IPS-15b (cell line): ENCODE measurements around the gene TMEM175.
A peak's percentile ranks its signal among the peaks of the same experiment; 100 is the strongest.

Source experiments
- H3K27me3 ChIP-seq: one replicate; pipeline ENCODE4 v1.6.1; 2013; ENCODE audit warnings: low read length; ENCODE audit not compliant: control insufficient read depth, insufficient read depth
- H3K36me3 ChIP-seq: one replicate; pipeline ENCODE4 v1.6.1; 2013; ENCODE audit warnings: low read length; ENCODE audit not compliant: control insufficient read depth, insufficient read depth
- H3K4me1 ChIP-seq: one replicate; pipeline ENCODE4 v1.6.1; 2013; ENCODE audit warnings: mild to moderate bottlenecking, low read length; ENCODE audit not compliant: control insufficient read depth, insufficient read depth
- H3K4me3 ChIP-seq: one replicate; pipeline ENCODE4 v1.5.1; 2013; ENCODE audit warnings: low read depth, low read length
- H3K9ac ChIP-seq: one replicate; pipeline ENCODE4 v1.6.1; 2013; ENCODE audit warnings: low read depth, mild to moderate bottlenecking, low read length
- H3K9me3 ChIP-seq: one replicate; pipeline ENCODE4 v1.6.1; 2013; ENCODE audit warnings: mild to moderate bottlenecking, low read length; ENCODE audit not compliant: control insufficient read depth, insufficient read depth

The TMEM175 gene

DNA sequence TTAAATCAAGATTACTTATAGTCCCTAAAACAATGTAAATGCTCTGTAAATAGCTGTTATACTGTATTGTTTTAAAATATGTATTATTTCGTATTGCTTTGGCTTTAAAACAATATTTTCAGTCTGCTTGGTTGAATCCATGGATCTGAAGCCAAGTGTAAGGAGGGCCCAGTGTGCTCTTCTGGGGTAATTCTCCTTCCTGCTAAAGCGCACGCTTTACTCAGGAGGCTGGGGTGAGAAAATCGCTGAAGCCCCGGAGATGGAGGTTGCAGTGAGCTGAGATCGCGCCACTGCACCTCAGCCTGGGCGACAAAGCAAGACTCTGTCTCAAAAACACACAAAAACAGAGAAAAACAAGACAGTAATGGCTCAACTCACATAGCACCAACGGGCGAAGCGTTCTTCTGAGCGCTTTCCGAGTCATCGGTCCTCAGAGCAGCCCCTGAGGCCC lies 54.2 kb downstream of the TMEM175 start:
- Histone ChIP-seq H3K27me3 (peaks cover 15% of the 10 kb centered on the region), H3K9ac (peak overlapping the region; percentile 66), H3K4me3 (peak overlapping the region; percentile 68), H3K9me3 (no peaks in the 10 kb centered on the region), H3K4me1 (peaks cover 3% of the 10 kb centered on the region), H3K36me3 (peaks cover 3% of the 10 kb centered on the region)

DNA sequence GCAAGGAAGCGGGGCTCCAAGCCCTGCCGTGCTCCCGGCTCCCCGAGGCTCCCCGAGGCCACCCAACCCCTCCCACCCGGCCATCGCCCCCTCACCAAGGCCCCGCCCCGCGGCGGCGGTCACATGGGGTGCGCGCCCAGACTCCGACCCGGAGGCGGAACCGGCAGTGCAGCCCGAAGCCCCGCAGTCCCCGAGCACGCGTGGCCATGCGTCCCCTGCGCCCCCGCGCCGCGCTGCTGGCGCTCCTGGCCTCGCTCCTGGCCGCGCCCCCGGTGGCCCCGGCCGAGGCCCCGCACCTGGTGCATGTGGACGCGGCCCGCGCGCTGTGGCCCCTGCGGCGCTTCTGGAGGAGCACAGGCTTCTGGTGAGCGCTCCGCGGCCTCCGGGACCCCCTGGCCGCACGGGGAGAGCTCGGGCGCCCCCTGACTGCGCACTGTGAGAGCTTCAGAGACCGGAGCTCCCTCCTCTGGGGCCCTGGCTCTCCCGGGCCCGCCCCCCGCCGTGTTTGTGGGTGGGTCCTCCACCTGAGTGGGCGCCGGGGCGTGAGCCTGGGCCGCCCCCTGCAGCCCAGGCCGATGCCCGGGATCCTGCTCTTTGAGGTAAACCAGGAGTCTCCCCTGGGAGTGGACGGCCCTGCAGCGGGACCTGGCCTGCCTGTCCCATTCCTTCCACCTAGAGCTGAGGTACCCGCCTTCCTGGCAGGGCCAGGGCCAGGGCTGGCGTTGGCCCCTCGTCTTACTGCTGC lies 54.8 kb downstream of the TMEM175 start, which contains the start of gene IDUA:
Gene IDUA (plus strand): TSS at position 166 of the 745 bp plus-strand sequence. CDS start 41 bp downstream, at position 207.
- peaks cover 3% of the 10 kb centered on the region for H3K36me3 ChIP-seq
- peak within 1 kb of the TSS; percentile 68 for H3K4me3 ChIP-seq
- H3K4me1 ChIP-seq: peaks cover 3% of the 10 kb centered on the region
- peak within 1 kb of the TSS; percentile 66 for H3K9ac ChIP-seq
- H3K27me3 ChIP-seq: peaks cover 15% of the 10 kb centered on the region
- no peaks in the 10 kb centered on the region for H3K9me3 ChIP-seq

DNA sequence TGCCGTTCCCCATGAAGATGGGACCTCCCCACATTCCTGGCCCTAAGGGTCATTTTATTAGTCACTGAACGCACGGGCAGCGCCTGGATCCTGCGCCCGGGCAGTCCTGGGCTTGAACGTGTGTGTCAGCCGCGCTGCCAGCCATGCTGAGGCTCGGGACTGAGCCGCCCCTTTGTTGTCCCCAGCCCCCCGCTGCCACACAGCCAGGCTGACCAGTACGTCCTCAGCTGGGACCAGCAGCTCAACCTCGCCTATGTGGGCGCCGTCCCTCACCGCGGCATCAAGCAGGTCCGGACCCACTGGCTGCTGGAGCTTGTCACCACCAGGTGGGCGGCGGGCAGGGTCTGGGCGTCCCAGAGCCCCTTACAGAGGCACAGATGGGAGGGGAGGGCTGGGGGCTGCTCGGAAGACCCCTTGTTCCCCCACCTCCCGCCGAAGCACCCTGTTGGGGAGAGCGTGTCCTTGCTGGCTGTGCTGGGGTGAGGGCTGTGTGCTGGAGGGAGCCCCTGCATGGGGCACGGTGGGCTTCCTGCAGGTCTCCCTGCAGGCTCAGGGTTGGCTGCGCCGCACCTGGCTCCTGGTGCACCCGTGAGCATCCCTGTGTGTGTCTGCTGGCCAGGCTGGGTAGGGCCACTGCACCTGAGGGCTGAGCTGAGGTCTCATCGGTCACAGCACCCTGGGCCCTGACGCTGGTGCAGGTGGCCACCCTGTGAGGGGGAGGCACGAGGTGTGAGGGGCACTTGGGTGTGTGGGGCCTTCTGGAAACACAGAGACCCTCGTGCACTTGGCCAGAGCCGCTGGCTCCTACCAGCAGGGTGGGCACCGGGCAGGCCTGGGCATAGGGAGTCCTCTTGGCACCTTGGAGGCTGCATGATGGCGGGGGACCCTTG lies 55.6 kb downstream of the TMEM175 start:
- Histone ChIP-seq H3K4me1 (peaks cover 3% of the 10 kb centered on the region), H3K4me3 (peak overlapping the region; percentile 68), H3K9ac (no peak overlapping the region), H3K27me3 (peaks cover 15% of the 10 kb centered on the region), H3K36me3 (peaks cover 3% of the 10 kb centered on the region), H3K9me3 (no peaks in the 10 kb centered on the region)

DNA sequence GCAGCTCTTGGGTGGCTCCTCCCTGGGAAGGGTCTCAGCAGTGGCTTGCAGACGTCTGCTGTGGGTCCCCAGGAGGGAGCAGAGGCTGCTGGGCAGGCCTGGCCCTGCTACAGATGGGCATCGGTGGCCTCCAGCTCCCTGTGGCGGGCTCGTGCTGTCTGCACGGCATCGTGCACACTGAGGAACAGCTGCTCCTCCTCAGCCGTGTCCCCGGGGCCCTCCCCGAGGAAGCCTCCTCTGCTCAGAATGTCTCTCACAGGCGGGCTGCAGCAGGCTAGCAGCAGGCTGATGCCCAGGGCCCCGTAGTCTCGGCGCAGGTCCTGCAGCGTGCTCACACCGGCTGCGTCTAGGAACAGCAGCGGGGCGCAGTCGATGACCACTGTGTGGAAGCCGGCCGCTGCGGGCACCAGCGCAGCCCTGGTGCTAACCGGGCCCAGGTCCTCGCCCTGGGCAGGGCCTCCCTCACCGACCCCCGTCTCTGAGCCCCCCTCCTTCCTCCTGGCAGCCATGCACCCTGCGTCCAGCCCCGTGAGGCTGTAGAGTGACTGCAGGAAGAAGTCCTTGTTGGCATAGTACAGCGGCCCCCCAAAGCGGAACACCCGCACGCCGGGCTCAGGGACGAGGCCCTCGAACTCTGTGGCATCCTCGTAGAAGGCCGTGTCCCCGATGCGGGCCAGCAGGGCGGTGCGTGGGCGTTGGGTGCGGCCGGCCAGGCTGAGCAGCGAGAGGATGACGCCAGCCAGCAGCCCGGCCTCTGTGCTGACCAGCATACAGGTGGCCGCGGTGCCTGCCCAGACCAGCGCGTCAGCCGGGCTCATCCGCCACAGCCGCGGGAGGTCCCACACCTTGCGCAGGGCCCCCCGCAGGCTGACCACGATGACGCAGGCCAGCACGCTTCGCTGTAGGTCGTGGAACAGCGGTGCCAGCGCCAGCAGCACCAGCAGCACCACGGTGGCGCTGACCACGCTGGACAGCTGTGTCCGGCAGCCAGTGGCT lies 56.8 kb downstream of the TMEM175 start:
- H3K27me3 ChIP-seq: peaks cover 15% of the 10 kb centered on the region
- no peak overlapping the region for H3K4me3 ChIP-seq
- peaks cover 3% of the 10 kb centered on the region for H3K4me1 ChIP-seq
- H3K9me3 ChIP-seq: no peaks in the 10 kb centered on the region
- peaks cover 3% of the 10 kb centered on the region for H3K36me3 ChIP-seq
- H3K9ac ChIP-seq: no peak overlapping the region

DNA sequence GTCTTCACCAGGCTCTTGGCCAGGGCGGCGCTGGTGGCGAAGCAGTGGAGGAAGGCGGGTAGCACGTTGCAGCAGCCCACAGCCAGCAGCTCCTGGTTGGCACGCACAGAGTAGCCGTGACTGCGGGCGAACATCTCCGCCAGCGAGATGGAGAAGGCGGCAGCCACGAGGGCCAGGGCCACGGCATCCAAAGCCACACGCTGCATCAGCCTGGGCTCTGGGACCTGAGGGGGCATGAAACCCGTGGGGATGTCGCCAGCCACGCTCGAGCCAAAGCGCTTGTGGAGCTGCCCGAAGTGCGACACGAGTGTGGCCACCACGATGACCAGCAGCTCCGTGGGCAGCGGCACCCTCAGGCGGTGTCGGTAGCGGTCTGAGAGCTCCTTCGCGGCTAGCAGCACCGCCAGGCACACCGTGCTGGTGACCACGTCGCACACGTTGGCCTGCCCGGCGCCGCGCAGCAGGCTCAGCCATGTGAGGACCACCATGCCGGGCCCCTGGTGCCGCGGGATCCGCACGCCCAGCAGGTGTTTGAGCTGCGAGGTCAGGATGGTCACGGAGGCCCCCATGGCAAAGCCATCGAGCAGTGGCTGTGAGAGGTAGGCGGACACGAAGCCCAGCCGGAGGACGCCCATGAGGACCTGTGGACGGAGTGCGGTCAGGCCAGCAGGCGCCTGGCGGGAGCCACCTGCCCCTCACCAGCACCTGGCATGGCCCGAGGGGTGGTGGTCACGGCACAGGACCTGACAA lies 57.6 kb downstream of the TMEM175 start:
- H3K9ac ChIP-seq: no peak overlapping the region
- no peaks in the 10 kb centered on the region for H3K9me3 ChIP-seq
- peaks cover 3% of the 10 kb centered on the region for H3K36me3 ChIP-seq
- H3K27me3 ChIP-seq: peaks cover 11% of the 10 kb centered on the region
- H3K4me1 ChIP-seq: peaks cover 3% of the 10 kb centered on the region
- H3K4me3 ChIP-seq: no peak overlapping the region

DNA sequence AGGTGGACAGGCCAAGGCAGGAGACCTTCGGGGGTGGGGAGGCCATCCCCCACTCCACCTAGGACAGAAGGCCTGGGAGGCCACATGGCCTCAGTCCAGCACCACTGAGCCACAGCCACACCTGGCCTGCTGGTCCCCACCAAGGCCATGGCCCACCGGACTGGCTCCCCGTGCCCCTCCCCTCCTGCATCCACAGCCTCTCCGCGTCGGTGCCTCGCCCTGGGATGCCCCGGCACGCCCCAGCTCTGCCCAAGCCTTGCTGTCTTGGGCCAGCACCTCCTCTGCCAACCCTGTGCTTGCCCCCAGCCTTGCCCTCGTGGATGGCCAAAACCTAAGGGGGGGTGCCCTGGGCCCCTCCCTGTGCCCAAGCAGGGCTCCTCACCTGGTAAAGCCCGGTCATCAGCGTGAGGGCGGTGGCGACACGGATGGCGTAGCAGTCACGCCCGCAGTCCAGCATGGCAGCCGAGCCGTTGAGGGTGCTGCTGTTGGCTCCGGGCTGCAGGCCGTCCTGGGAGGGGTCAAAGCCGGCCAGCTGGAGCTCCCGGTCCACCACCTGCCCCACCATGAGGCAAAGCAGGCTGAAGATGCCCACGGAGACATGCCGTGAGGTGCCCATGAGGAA lies 58.6 kb downstream of the TMEM175 start:
- no peak overlapping the region for H3K9ac ChIP-seq
- H3K27me3 ChIP-seq: peaks cover 9% of the 10 kb centered on the region
- H3K4me1 ChIP-seq: peaks cover 3% of the 10 kb centered on the region
- no peak overlapping the region for H3K4me3 ChIP-seq
- H3K9me3 ChIP-seq: no peaks in the 10 kb centered on the region
- peaks cover 3% of the 10 kb centered on the region for H3K36me3 ChIP-seq

DNA sequence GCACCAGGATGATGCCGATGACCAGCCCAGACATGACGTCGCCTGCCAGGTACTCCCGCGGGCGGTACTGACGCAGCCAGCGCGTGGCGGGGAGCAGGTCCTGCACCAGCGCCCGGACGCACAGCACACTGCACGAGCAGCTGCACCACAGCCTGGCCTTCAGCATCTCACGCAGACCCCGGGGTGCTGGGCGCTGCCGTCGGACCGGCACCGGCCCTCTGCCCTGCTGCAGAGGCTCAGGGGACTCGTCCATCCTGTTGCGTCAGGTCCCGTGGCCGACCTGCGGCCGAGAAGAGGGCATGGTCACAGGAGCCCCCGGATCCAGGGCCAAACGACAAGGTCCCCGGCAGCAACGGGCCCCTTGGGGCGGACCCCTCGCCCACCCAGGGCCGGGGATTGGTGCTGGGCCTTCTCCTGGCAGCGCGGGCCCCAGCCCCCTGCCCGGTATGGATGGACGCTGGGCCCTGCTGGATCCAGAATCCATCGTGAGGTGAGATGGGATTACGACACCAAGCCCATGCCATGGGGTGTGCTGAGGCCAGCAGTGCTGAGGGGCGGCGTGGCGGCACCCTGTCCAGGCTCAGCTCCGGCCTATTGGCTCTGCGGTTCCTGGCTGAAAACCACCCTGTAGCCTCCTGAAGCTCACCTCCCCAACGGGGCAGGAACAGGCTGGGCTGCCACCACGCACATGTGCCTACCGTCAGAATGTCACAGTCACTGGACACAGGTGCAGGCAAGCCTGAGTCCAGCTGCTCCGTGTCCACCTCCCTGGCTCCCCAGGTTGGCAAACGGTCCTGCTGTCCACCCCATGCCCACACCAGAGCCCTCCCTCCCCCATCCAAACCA lies 59.4 kb downstream of the TMEM175 start:
- Histone ChIP-seq H3K36me3 (peaks cover 3% of the 10 kb centered on the region), H3K9me3 (no peaks in the 10 kb centered on the region), H3K9ac (no peak overlapping the region), H3K4me1 (no peaks in the 10 kb centered on the region), H3K27me3 (peaks cover 9% of the 10 kb centered on the region), H3K4me3 (no peak overlapping the region)

DNA sequence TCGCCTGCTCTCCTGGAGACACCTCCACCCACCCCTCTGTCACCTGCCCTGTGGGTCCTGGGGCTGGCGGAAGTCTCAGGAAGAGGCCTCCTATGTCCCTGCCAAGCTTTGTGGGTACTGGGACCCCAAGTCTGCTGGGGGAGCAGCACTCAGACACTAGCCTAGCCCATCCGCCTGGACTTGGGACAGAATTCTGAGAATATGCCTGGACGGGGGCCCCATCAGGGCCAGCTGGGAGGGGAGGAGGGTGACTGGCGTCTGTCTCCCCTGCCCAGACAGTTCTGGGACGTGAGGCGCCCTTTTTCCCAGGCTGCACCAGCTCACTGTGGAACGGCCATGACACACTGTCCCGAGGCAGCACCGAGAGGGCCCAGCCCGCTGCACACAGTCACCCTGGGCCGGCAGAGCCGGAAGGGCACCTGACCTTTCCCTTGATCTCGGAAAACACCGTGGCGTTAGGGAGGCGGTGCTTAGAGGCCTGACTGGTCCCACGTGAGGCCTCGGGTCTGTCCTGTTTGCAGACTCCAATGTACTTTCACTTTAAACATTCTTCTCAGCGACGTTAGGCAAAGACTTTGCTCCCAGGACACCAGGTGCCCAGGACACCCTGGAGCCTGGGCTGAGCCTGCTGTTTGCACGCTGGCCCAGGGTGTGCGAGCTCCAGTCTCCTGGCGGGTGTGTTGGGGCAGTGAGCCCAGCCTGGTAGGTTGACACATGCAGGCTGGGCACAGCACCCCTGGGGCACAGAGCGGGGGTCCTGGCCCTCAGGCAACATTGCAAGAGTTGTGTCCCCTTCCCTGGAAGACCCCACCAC lies 60.2 kb downstream of the TMEM175 start:
- peaks cover 15% of the 10 kb centered on the region for H3K27me3 ChIP-seq
- H3K9me3 ChIP-seq: no peaks in the 10 kb centered on the region
- H3K4me1 ChIP-seq: no peaks in the 10 kb centered on the region
- no peak overlapping the region for H3K4me3 ChIP-seq
- H3K36me3 ChIP-seq: peaks cover 3% of the 10 kb centered on the region
- H3K9ac ChIP-seq: no peak overlapping the region
